Colonic mucosa (tissue), 4 donors: ENCODE results near the gene RAD18. TPM values are rescaled to one million over a fixed set of nuclear protein-coding genes. Genes with fewer than 3 reads are reported as not detected.

Source experiments
- DNase-seq: peaks from one replicate; pipeline ENCODE4 v3.0.0-alpha.2; 2020
- H3K27ac ChIP-seq: fragments of 200-600 bp; one replicate; pipeline ENCODE4 v1.8.0; 2021
- H3K27me3 ChIP-seq: fragments of 200-600 bp; one replicate; pipeline ENCODE4 v1.8.0; 2021
- H3K36me3 ChIP-seq: fragments of 200-600 bp; one replicate; pipeline ENCODE4 v1.8.0; 2021
- H3K4me1 ChIP-seq: fragments of 200-600 bp; one replicate; pipeline ENCODE4 v1.8.0; 2021; ENCODE audit warnings: mild to moderate bottlenecking
- H3K4me3 ChIP-seq: fragments of 200-600 bp; one replicate; pipeline ENCODE4 v1.8.0; 2021
- H3K9ac ChIP-seq, 2 donors: one replicate each; pipeline ENCODE4 v1.7.0; 2013; ENCODE audit warnings: control low read depth in 2 of 2, low read depth in 2 of 2, low read length in 2 of 2
- H3K9me3 ChIP-seq: fragments of 200-600 bp; one replicate; pipeline ENCODE4 v1.8.0; 2021
- intact Hi-C: fragments of 100-400 bp; cut with DNase I; formaldehyde crosslinking; loops from one replicate; pipeline ENCODE4 v1.14.1; 2022
- total RNA-seq, 2 donors: library from RNA; stranded (reverse); fragmentation: NEBNext Ultra II Directional in 1 of 2; extraction: Animal tissue kit (Norgen Biotek cat#: 25700) in 1 of 2; gene quantifications; one replicate each; pipeline ENCODE4 v1.2.1, GENCODE V29; 2021
- TF ChIP-seq, protein P1 (sequence below): fragments of 200-600 bp; IDR thresholded peaks from one replicate; pipeline ENCODE4 v1.8.0; 2022; ENCODE audit warnings: antibody characterized with exemption, mild to moderate bottlenecking
- donor health status: healthy.
- donor health status: DM: no; HTN: no; CAD: no.
- donor health status: DM: no; HTN: no; CAD: no.

RAD18 gene
- total RNA-seq, 2 donors from 2014 or later = 12.2 to 25.9 TPM

DNA sequence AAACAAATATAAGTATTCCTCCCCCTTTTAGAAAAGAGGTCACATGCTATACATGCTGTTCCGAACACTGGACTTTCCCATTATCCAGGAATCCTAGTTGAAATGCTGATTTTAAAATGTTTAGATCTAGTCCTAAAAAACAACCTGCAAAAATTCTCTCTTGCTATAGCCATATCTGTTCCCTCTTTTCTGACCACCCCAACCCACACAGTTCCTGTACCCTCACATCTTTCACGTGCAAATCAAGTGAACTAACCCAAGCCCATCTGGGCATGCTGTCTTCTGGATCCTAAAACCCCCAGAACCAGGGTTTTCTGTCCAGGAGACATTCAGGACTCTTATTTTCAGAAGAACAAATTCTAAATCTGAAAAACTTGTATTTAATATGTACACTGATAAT, 67.4 kb downstream of the RAD18 start:
- TF ChIP-seq, protein P1, sequence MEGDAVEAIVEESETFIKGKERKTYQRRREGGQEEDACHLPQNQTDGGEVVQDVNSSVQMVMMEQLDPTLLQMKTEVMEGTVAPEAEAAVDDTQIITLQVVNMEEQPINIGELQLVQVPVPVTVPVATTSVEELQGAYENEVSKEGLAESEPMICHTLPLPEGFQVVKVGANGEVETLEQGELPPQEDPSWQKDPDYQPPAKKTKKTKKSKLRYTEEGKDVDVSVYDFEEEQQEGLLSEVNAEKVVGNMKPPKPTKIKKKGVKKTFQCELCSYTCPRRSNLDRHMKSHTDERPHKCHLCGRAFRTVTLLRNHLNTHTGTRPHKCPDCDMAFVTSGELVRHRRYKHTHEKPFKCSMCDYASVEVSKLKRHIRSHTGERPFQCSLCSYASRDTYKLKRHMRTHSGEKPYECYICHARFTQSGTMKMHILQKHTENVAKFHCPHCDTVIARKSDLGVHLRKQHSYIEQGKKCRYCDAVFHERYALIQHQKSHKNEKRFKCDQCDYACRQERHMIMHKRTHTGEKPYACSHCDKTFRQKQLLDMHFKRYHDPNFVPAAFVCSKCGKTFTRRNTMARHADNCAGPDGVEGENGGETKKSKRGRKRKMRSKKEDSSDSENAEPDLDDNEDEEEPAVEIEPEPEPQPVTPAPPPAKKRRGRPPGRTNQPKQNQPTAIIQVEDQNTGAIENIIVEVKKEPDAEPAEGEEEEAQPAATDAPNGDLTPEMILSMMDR = no peak
- DNase-seq = no peak
- intact Hi-C loops = no loop called here
- no peak overlapping the region for H3K9ac ChIP-seq
- H3K4me1 ChIP-seq = no peaks in the 10 kb centered on the region
- no peaks in the 10 kb centered on the region for H3K9me3 ChIP-seq
- no peak overlapping the region for H3K27ac ChIP-seq
- H3K4me3 ChIP-seq = no peak overlapping the region
- no peaks in the 10 kb centered on the region for H3K36me3 ChIP-seq
- no peaks in the 10 kb centered on the region for H3K27me3 ChIP-seq

DNA sequence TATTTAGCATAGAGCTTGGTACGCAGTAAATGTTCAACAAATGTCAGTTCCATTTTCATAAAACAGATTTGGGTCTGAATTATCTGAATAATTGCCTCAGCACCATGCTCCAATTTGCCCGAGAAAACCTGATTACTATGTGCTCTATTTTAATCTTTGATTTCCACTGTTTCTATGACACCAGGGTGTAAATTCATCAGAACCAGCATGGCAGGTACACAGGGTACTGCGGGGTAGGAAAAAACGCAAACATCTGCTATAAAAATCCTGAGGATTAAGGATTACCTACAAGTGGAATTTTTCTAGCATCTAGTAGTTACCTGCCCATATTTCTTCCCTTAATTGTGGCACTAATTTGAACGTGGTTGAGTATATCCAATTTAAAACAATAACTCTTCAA, 70.3 kb downstream of the RAD18 start:
- Histone ChIP-seq H3K36me3 (no peaks in the 10 kb centered on the region), H3K27ac (no peak overlapping the region), H3K27me3 (no peaks in the 10 kb centered on the region), H3K9ac (no peak overlapping the region), H3K9me3 (no peaks in the 10 kb centered on the region), H3K4me3 (no peak overlapping the region), H3K4me1 (no peaks in the 10 kb centered on the region)
- intact Hi-C loops = no loop called here
- TF ChIP-seq, protein P1 = no peak
- no peak for DNase-seq

DNA sequence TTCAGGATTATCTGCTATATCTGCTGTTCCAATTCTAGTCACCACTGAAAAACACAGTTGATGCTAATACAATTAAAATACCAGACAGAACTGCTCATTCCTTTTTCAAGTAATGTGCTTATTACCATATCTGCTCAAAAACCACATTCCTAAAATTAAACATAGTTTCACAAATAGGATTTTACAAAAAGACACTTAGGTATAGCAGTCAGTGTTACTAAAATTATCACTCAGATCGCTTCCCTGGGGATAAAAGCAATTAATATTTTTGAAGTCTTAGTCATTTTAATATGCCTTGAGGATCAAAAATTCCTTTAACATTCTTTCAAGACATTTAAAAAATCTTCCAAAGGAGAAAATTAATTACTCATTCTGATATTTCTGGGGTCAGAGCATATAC, 71.5 kb downstream of the RAD18 start:
- no peak overlapping the region for H3K27ac ChIP-seq
- DNase-seq = no peak
- H3K27me3 ChIP-seq = no peaks in the 10 kb centered on the region
- intact Hi-C loops = no loop called here
- H3K36me3 ChIP-seq = no peaks in the 10 kb centered on the region
- H3K9ac ChIP-seq = no peak overlapping the region
- no peaks in the 10 kb centered on the region for H3K9me3 ChIP-seq
- H3K4me1 ChIP-seq = no peaks in the 10 kb centered on the region
- H3K4me3 ChIP-seq = no peak overlapping the region
- TF ChIP-seq, protein P1 = no peak

DNA sequence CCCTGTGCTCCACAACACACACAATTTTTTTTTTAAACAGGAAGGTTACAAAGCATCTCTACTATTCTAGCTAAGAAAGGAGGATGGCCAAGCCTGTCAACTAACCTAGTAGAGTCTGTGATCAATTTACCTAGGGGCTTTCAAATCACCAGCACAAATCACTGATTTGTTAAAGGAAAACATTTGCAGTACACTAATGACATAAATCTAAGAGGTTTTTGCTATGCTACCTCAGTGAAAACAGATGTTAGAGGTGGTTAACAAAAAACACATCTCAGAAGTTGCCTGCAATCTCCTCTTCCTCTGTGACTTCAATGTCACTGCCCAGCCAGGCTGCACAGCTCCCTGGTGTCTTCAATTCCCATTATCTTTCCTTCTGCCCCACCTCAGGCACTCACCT, 72.0 kb downstream of the RAD18 start:
- Histone ChIP-seq H3K27ac (no peak overlapping the region), H3K9me3 (no peaks in the 10 kb centered on the region), H3K4me1 (no peaks in the 10 kb centered on the region), H3K4me3 (no peak overlapping the region), H3K9ac (no peak overlapping the region), H3K36me3 (no peaks in the 10 kb centered on the region), H3K27me3 (no peaks in the 10 kb centered on the region)
- intact Hi-C loops = no loop called here
- DNase-seq = no peak
- TF ChIP-seq, protein P1 = no peak

DNA sequence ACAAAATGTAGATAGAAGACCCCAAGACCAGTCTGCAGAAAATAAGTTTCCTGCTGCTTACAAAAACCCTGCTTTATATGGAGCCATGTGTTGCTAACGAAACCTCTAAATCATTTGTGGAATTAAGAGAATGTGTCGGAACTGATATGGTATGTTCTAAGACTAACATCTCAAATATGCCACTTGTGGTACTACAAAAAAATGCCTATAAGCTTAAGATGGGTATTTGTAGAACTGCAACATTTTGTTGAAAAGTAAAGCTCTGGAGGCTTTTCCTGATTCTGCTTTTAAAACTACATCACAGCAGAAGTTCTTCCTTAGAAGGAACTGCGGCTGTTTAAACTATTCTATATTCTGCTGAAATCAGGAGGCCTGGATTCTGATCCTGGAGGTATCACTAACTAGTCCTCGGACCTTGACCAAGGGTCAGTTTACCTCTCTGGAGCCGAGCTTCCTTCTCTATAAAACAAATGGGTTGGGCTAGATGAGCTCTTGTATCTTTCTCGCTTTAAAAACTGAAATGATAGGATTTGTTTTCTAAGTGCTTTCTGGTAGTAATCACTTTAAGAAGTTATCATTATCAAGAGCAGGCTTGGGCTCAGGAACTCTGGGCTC, 74.9 kb downstream of the RAD18 start:
- Histone ChIP-seq H3K9ac (no peak overlapping the region), H3K27ac (no peak overlapping the region), H3K4me1 (no peaks in the 10 kb centered on the region), H3K4me3 (no peak overlapping the region), H3K27me3 (no peaks in the 10 kb centered on the region), H3K36me3 (no peaks in the 10 kb centered on the region), H3K9me3 (no peaks in the 10 kb centered on the region)
- TF ChIP-seq, protein P1 = no peak
- DNase-seq = no peak
- intact Hi-C loops = no loop called here
